ENCODE results near the gene KCNJ16.
"Not testable (repeated sequence)": the region's sequence is repeated elsewhere in the genome, so short reads cannot be mapped to it uniquely, and the experiment has no call there.

KCNJ16 gene

GRCh38 chr17:70074956-70075355 lies at the start of gene KCNJ16:
KCNJ16 (plus strand) TSS chr17:70075225; CDS start chr17:70132088, 56,863 bp downstream.
- DNase-seq (ENCODE audit: low spot score), result no peak

- DNase-seq (ENCODE audit: low spot score), result no peak
These were observed 46.6 kb upstream of the KCNJ16 start for GRCh38 chr17:70028397-70028796.

- DNase-seq (ENCODE audit: low spot score), result no peak
These were observed 45.9 kb upstream of the KCNJ16 start for GRCh38 chr17:70028978-70029767.

- DNase-seq (ENCODE audit: low spot score), result no peak
These were observed 44.7 kb upstream of the KCNJ16 start for GRCh38 chr17:70030371-70030770.

- no peak for DNase-seq (ENCODE audit: low spot score)
These were observed 43.7 kb upstream of the KCNJ16 start for GRCh38 chr17:70031341-70031740.

GRCh38 chr17:70033165-70033564 lies 41.9 kb upstream of the KCNJ16 start:
- no peak for DNase-seq (ENCODE audit: low spot score)

GRCh38 chr17:70034158-70034557 lies 40.9 kb upstream of the KCNJ16 start:
- no peak for DNase-seq (ENCODE audit: low spot score)

- DNase-seq (ENCODE audit: low spot score), result no peak
These were observed 37.5 kb upstream of the KCNJ16 start for GRCh38 chr17:70037498-70037897.

GRCh38 chr17:70040336-70040735 lies 34.7 kb upstream of the KCNJ16 start:
- no peak for DNase-seq (ENCODE audit: low spot score)

GRCh38 chr17:70041061-70041460 lies 34.0 kb upstream of the KCNJ16 start:
- no peak for DNase-seq (ENCODE audit: low spot score)

- no peak for DNase-seq (ENCODE audit: low spot score)
These were observed 33.5 kb upstream of the KCNJ16 start for GRCh38 chr17:70041540-70041939.

- not testable (repeated sequence) for DNase-seq (ENCODE audit: low spot score)
These were observed 29.2 kb upstream of the KCNJ16 start for GRCh38 chr17:70045780-70046179.

GRCh38 chr17:70047619-70048419 lies 27.2 kb upstream of the KCNJ16 start:
- no peak for DNase-seq (ENCODE audit: low spot score)

- no peak for DNase-seq (ENCODE audit: low spot score)
These were observed 25.0 kb upstream of the KCNJ16 start for GRCh38 chr17:70049801-70050591.

- DNase-seq (ENCODE audit: low spot score), result no peak
These were observed 24.1 kb upstream of the KCNJ16 start for GRCh38 chr17:70050931-70051330.

- no peak for DNase-seq (ENCODE audit: low spot score)
These were observed 21.5 kb upstream of the KCNJ16 start for GRCh38 chr17:70053241-70054234.

- DNase-seq (ENCODE audit: low spot score), result no peak
These were observed 20.0 kb upstream of the KCNJ16 start for GRCh38 chr17:70055000-70055399.

- DNase-seq (ENCODE audit: low spot score), result no peak
These were observed 16.0 kb upstream of the KCNJ16 start for GRCh38 chr17:70059071-70059470.

- no peak for DNase-seq (ENCODE audit: low spot score)
These were observed 15.4 kb upstream of the KCNJ16 start for GRCh38 chr17:70059649-70060048.

- DNase-seq (ENCODE audit: low spot score), result no peak
These were observed 14.6 kb upstream of the KCNJ16 start for GRCh38 chr17:70060415-70060814.

GRCh38 chr17:70067134-70067533 lies 7.9 kb upstream of the KCNJ16 start:
- DNase-seq (ENCODE audit: low spot score), result no peak
